IMR-90 (cell line): Measurements from ENCODE around the gene DOCK4.

Source experiments
- BHLHE40 ChIP-seq: fragments of 150-350 bp; IDR thresholded peaks from 2 replicates; pipeline ENCODE4 v1.6.1; 2016; ENCODE audit warnings: mild to moderate bottlenecking, low read depth, low read length
- CEBPB ChIP-seq: IDR thresholded peaks from 2 replicates; pipeline ENCODE4 v1.6.1; 2012; ENCODE audit warnings: low read depth, low read length, improper control_type of control experiment
- CTCF ChIP-seq: conservative IDR thresholded peaks from 2 replicates; pipeline ENCODE4 v1.5.1; 2012; ENCODE audit warnings: mild to moderate bottlenecking, low read depth, low read length, improper control_type of control experiment
- FOS ChIP-seq: fragments of 150-350 bp; IDR thresholded peaks from 2 replicates; pipeline ENCODE4 v1.6.1; 2016; ENCODE audit warnings: low read depth, low read length
- MAFK ChIP-seq: IDR thresholded peaks from 2 replicates; pipeline ENCODE4 v1.6.1; 2012; ENCODE audit warnings: low read depth, low read length, improper control_type of control experiment
- MXI1 ChIP-seq: IDR thresholded peaks from 2 replicates; pipeline ENCODE4 v1.6.1; 2012; ENCODE audit warnings: low read depth, mild to moderate bottlenecking, low read length, moderate library complexity, borderline replicate concordance
- NFE2L2 ChIP-seq: fragments of 150-350 bp; IDR thresholded peaks from 2 replicates; pipeline ENCODE4 v1.6.1; 2016; ENCODE audit warnings: low read depth, mild to moderate bottlenecking, low read length
- POLR2A ChIP-seq: IDR thresholded peaks from 2 replicates; pipeline ENCODE4 v1.6.1; 2012; ENCODE audit warnings: mild to moderate bottlenecking, low read depth, low read length
- RAD21 ChIP-seq: IDR thresholded peaks from 2 replicates; pipeline ENCODE4 v1.6.1; 2012; ENCODE audit warnings: low read length, improper control_type of control experiment
- RCOR1 ChIP-seq: IDR thresholded peaks from 2 replicates; pipeline ENCODE4 v1.6.1; 2012; ENCODE audit warnings: mild to moderate bottlenecking, low read length, improper control_type of control experiment; ENCODE audit not compliant: insufficient replicate concordance
- RFX5 ChIP-seq: IDR thresholded peaks from 2 replicates; pipeline ENCODE4 v1.8.0; 2012; ENCODE audit warnings: low read depth, mild to moderate bottlenecking, low read length, moderate library complexity
- SMC3 ChIP-seq: fragments of 150-350 bp; IDR thresholded peaks from 2 replicates; pipeline ENCODE4 v1.6.1; 2016; ENCODE audit warnings: low read depth, mild to moderate bottlenecking, antibody characterized with exemption, low read length, moderate library complexity
- TF ChIP-seq, protein P1 (sequence below): fragments of 150-350 bp; IDR thresholded peaks from 2 replicates; pipeline ENCODE4 v1.6.1; 2017; ENCODE audit warnings: mild to moderate bottlenecking, antibody characterized with exemption, low read length, low read depth

- TF ChIP-seq CTCF (no peak), FOS (no peak), POLR2A (no peak), MXI1 (no peak), SMC3 (no peak), RCOR1 (no peak), NFE2L2 (no peak), CEBPB (no peak), BHLHE40 (no peak), RAD21 (no peak), MAFK (no peak), RFX5 (no peak)
- TF ChIP-seq, protein P1, sequence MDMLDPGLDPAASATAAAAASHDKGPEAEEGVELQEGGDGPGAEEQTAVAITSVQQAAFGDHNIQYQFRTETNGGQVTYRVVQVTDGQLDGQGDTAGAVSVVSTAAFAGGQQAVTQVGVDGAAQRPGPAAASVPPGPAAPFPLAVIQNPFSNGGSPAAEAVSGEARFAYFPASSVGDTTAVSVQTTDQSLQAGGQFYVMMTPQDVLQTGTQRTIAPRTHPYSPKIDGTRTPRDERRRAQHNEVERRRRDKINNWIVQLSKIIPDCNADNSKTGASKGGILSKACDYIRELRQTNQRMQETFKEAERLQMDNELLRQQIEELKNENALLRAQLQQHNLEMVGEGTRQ = no peak
These were observed 45.4 kb downstream of the DOCK4 start for GRCh38 chr7:112160771-112161150.
